ENCODE data around the gene CMIP.

Gene CMIP

GRCh38 chr16:81564421-81564911, 119.9 kb downstream of the CMIP start:
- Histone ChIP-seq H4K20me1 (peaks cover 96 to 100% (median 99%) of the 10 kb centered on the region in 11 experiments), H3K4me3 (no peak overlapping the region), H3K9me3 (replicated peaks in 1 of 11) (no peaks in the 10 kb centered on the region), H3K36me3 (peaks cover 4 to 82% (median 27%) of the 10 kb centered on the region in 11 experiments; a peak in 19 of 22 replicates), H3K4me1 (peaks cover 16 to 66% (median 42%) of the 10 kb centered on the region in 10 experiments), H3K27ac (no peak overlapping the region), H3K9ac (no peak overlapping the region), H3K4me2 (no peak overlapping the region), H3K27me3 (no peaks in the 10 kb centered on the region)
- no peak for TF ChIP-seq Cebpa-rat (IDR thresholded peaks at IDR 0.05)

- TF ChIP-seq Cebpa-rat (IDR thresholded peaks at IDR 0.05): no peak
- H3K4me3 ChIP-seq: no peak overlapping the region
These were observed 120.9 kb downstream of the CMIP start for GRCh38 chr16:81565321-81566028.

DNA sequence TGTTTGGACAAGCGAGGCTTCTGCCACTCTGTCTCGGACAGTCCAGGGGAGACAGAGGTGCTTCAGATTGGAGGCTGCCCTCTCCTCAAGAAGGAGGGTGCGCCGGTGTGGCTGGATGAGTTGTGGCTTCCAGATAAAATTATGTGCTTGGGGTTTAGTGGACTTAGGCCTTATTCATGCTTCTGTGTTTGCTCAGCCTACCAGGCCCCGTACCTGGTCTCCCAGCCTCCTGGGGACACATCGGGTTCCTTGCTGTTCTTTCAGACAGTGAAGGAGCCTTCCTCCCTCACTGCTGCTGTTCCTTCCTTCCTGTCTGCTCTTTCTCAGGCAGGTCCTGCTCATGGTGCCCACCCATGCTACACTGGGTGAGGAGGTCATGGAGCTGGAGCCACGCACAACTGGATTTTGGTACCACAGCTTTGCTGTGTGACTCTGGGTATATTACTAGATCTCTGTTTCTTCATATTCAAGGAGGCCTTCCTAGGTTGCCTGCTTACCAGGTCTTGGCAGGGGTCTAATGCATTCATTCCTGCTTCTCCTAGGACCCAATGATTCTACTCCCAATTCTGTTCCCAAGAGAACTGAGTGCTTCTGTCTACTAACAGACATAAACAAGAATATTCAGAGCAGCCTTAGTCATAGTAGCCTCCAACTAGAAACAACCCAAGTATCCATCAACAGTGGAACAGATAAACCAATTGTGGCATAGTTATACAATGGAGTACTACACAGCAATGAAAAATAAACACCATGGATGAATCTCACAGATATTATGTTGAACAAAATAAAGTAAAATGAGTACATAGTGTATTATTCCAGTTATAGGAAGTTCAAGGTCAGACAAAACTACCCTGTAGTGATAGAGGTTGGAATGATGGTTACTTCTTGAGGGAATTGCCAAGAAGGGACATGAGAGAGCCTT, 121.7 kb downstream of the CMIP start:
- peaks cover 4 to 83% (median 29%) of the 10 kb centered on the region in 11 experiments; a peak in 19 of 22 replicates for H3K36me3 ChIP-seq
- H3K4me3 ChIP-seq: no peak overlapping the region
- TF ChIP-seq Cebpa-rat (IDR thresholded peaks at IDR 0.05): no peak
- no peaks in the 10 kb centered on the region for H3K27me3 ChIP-seq
- H3K4me1 ChIP-seq: peaks cover 22 to 64% (median 43%) of the 10 kb centered on the region in 10 experiments
- H3K4me2 ChIP-seq: peak overlapping the region in 1 of 11 experiments; percentile 67; a peak in 1 of 22 replicates
- H4K20me1 ChIP-seq: peaks cover 100% of the 10 kb centered on the region in 11 experiments
- no peak overlapping the region for H3K9ac ChIP-seq
- H3K9me3 ChIP-seq (replicated peaks in 1 of 11): no peaks in the 10 kb centered on the region
- no peak overlapping the region for H3K27ac ChIP-seq

More at GRCh38 chr16:81565321-81566028, 120.9 kb downstream of the CMIP start:
- no peak overlapping the region for H3K9ac ChIP-seq
- peaks cover 19 to 69% (median 46%) of the 10 kb centered on the region in 10 experiments for H3K4me1 ChIP-seq
- H3K9me3 ChIP-seq (replicated peaks in 1 of 11): no peaks in the 10 kb centered on the region
- H3K36me3 ChIP-seq: peaks cover 4 to 89% (median 29%) of the 10 kb centered on the region in 11 experiments; a peak in 19 of 22 replicates
- H3K4me2 ChIP-seq: no peak overlapping the region
- peaks cover 100% of the 10 kb centered on the region in 11 experiments for H4K20me1 ChIP-seq
- no peaks in the 10 kb centered on the region for H3K27me3 ChIP-seq
- no peak overlapping the region for H3K27ac ChIP-seq

- Histone ChIP-seq H3K36me3 (peaks cover 6 to 83% (median 32%) of the 10 kb centered on the region in 11 experiments; a peak in 19 of 22 replicates), H3K4me3 (no peak overlapping the region), H3K27ac (no peak overlapping the region), H3K27me3 (no peaks in the 10 kb centered on the region), H3K9ac (peak overlapping the region in 1 of 11 experiments; percentile 54; a peak in 1 of 22 replicates), H3K9me3 (replicated peaks in 1 of 11) (no peaks in the 10 kb centered on the region), H4K20me1 (peaks cover 100% of the 10 kb centered on the region in 11 experiments), H3K4me2 (peak overlapping the region in 5 of 11 experiments; percentile 49 to 70 (median 67); a peak in 9 of 22 replicates), H3K4me1 (peaks cover 22 to 66% (median 41%) of the 10 kb centered on the region in 10 experiments)
- TF ChIP-seq Cebpa-rat (IDR thresholded peaks at IDR 0.05): no peak
These were observed 122.5 kb downstream of the CMIP start for GRCh38 chr16:81567087-81567486.

- no peak for TF ChIP-seq Cebpa-rat (IDR thresholded peaks at IDR 0.05)
- peaks cover 22 to 56% (median 37%) of the 10 kb centered on the region in 10 experiments for H3K4me1 ChIP-seq
- H3K27ac ChIP-seq: peak overlapping the region in 4 of 11 experiments; percentile 5 to 39 (median 18); a peak in 2 of 22 replicates
- no peaks in the 10 kb centered on the region for H3K27me3 ChIP-seq
- peak overlapping the region in 5 of 11 experiments; percentile 3 to 54 (median 16); a peak in 3 of 22 replicates for H3K9ac ChIP-seq
- peaks cover 6 to 82% (median 30%) of the 10 kb centered on the region in 11 experiments; a peak in 18 of 22 replicates for H3K36me3 ChIP-seq
- H3K4me3 ChIP-seq: no peak overlapping the region
- peaks cover 100% of the 10 kb centered on the region in 11 experiments for H4K20me1 ChIP-seq
- H3K4me2 ChIP-seq: peak overlapping the region; percentile 8 to 70 (median 49); a peak in 17 of 22 replicates
- no peaks in the 10 kb centered on the region for H3K9me3 ChIP-seq (replicated peaks in 1 of 11)
These were observed 123.6 kb downstream of the CMIP start for GRCh38 chr16:81567987-81568748.

DNA sequence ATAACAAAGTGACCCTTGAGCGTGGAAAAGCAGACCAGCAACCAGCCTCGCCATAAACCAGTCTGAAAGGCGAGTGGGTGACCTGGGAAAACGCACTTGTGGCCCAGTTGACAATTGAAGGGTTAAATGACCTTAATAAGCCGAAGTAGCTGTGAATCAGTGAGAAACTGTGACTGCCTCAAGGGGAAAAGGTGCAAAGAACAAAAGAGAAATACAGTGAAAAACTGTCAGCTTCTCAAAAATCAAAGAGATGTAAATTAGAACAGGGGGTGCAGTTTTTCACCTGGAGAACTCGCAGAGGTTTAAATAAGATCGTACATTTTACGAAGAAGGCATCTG, 124.1 kb downstream of the CMIP start:
- Histone ChIP-seq H3K4me1 (peaks cover 22 to 51% (median 36%) of the 10 kb centered on the region in 10 experiments), H3K9me3 (replicated peaks in 1 of 11) (no peaks in the 10 kb centered on the region), H3K36me3 (peaks cover 6 to 81% (median 30%) of the 10 kb centered on the region in 11 experiments; a peak in 16 of 22 replicates), H3K27ac (peak overlapping the region in 1 of 11 experiments; percentile 5; a peak in 1 of 22 replicates), H3K27me3 (no peaks in the 10 kb centered on the region), H3K4me3 (no peak overlapping the region), H3K4me2 (peak overlapping the region in 6 of 11 experiments; percentile 20 to 68 (median 58); a peak in 7 of 22 replicates), H4K20me1 (peaks cover 100% of the 10 kb centered on the region in 11 experiments), H3K9ac (peak overlapping the region in 2 of 11 experiments; percentile 3 to 54; a peak in 2 of 22 replicates)
- TF ChIP-seq Cebpa-rat (IDR thresholded peaks at IDR 0.05): no peak

DNA sequence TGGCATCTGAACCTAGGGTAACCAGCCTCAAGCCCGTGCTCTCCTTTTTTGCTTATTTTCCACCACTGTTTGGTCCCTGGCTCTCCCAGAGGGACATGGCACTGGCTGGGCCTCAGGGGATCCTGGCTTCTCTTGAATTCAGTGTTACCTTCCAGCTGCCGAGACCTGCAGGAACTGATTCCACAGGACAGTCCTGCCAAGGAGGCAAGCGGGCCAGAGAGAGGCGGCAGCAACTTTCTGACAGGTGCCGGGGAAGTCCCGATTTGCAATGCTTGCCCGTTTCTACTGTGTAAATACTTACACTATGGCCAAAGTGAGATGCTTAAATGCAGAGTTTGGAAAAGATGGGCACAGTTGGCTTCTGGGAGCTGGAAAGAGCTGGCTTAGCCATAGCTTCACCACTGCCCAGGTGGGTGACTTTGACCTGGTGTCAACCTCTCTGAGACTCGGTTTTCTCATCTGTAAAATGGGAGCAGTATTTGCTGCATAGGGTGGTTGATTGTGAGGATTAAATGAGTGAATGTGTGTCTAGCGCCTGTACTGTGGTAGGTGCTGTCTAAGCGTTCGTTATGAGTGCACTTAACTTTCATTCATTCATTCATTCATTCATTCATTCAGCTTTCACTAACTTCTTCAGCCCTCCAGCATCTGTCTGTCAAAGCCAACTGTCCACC, 124.9 kb downstream of the CMIP start:
- TF ChIP-seq Cebpa-rat (IDR thresholded peaks at IDR 0.05): no peak
- Histone ChIP-seq H3K9me3 (replicated peaks in 1 of 11) (no peaks in the 10 kb centered on the region), H3K9ac (peak overlapping the region in 3 of 11 experiments; percentile 1 to 8 (median 6); a peak in 2 of 22 replicates), H3K4me1 (peaks cover 22 to 45% (median 34%) of the 10 kb centered on the region in 10 experiments), H3K36me3 (peaks cover 6 to 85% (median 36%) of the 10 kb centered on the region in 11 experiments; a peak in 17 of 22 replicates), H4K20me1 (peaks cover 100% of the 10 kb centered on the region in 11 experiments), H3K4me3 (no peak overlapping the region), H3K27me3 (no peaks in the 10 kb centered on the region), H3K27ac (no peak overlapping the region), H3K4me2 (peak overlapping the region in 3 of 11 experiments; percentile 17 to 24 (median 21); a peak in 2 of 22 replicates)
